Measurements from ENCODE around the gene CEP162. TPM values are rescaled to one million over a fixed set of nuclear protein-coding genes. Genes with fewer than 3 reads are reported as not detected.
"Not testable (repeated sequence)": the region's sequence is repeated elsewhere in the genome, so short reads cannot be mapped to it uniquely, and the experiment has no call there.

Gene CEP162
- total RNA-seq, 1 experiment from 2014 or later = 7.3 TPM

- no peaks in the 10 kb centered on the region for H3K4me1 ChIP-seq
- no TSS peak for BruUV-seq (replicated peaks)
- ChIA-PET CTCF (no interaction called here), POLR2A (no interaction called here)
- Mint-ChIP-seq H3K36me3 (ENCODE audit: insufficient read depth, unreplicated experiment) (no peaks in the 10 kb centered on the region), H3K4me3 (ENCODE audit: unreplicated experiment) (no peak overlapping the region), H3K27ac (ENCODE audit: unreplicated experiment) (no peak overlapping the region), H3K4me1 (ENCODE audit: low read depth, unreplicated experiment) (no peaks in the 10 kb centered on the region), H3K9me3 (ENCODE audit: unreplicated experiment) (no peaks in the 10 kb centered on the region), H3K27me3 (ENCODE audit: insufficient read depth, unreplicated experiment) (peaks cover 2% of the 10 kb centered on the region)
- DNase-seq = no peak
- intact Hi-C loops (cut with micrococcal nuclease; ENCODE audit: unreplicated experiment) = no loop called here
- H3K4me3 ChIP-seq (ENCODE audit: low read depth, low read length) = no peak overlapping the region
- no peaks in the 10 kb centered on the region; the same call in 1 of the 2 replicates for H3K9me3 ChIP-seq
- H3K27me3 ChIP-seq (replicated peaks; ENCODE audit: control insufficient read depth, insufficient read depth, low read length) = no peaks in the 10 kb centered on the region
- TF ChIP-seq, protein P1, sequence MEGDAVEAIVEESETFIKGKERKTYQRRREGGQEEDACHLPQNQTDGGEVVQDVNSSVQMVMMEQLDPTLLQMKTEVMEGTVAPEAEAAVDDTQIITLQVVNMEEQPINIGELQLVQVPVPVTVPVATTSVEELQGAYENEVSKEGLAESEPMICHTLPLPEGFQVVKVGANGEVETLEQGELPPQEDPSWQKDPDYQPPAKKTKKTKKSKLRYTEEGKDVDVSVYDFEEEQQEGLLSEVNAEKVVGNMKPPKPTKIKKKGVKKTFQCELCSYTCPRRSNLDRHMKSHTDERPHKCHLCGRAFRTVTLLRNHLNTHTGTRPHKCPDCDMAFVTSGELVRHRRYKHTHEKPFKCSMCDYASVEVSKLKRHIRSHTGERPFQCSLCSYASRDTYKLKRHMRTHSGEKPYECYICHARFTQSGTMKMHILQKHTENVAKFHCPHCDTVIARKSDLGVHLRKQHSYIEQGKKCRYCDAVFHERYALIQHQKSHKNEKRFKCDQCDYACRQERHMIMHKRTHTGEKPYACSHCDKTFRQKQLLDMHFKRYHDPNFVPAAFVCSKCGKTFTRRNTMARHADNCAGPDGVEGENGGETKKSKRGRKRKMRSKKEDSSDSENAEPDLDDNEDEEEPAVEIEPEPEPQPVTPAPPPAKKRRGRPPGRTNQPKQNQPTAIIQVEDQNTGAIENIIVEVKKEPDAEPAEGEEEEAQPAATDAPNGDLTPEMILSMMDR (IDR thresholded peaks at IDR 0.05; ENCODE audit: insufficient read depth in 1 of 2, low read depth in 1 of 2, low read length in 1 of 2, severe bottlenecking in 1 of 2, unreplicated experiment in 1 of 2) = no peak
- no peaks in the 10 kb centered on the region for H3K36me3 ChIP-seq (ENCODE audit: control insufficient read depth, insufficient read depth, low read length)
These were observed 119.9 kb downstream of the CEP162 start for GRCh38 chr6:84107495-84107894.

- H3K4me1 Mint-ChIP-seq (ENCODE audit: low read depth, unreplicated experiment); intact Hi-C loops (cut with micrococcal nuclease; ENCODE audit: unreplicated experiment); H3K27me3 ChIP-seq (replicated peaks; ENCODE audit: control insufficient read depth, insufficient read depth, low read length); H3K9me3 Mint-ChIP-seq (ENCODE audit: unreplicated experiment); H3K4me3 Mint-ChIP-seq (ENCODE audit: unreplicated experiment); DNase-seq; POLR2A ChIA-PET; BruUV-seq (replicated peaks); H3K36me3 ChIP-seq (ENCODE audit: control insufficient read depth, insufficient read depth, low read length); H3K36me3 Mint-ChIP-seq (ENCODE audit: insufficient read depth, unreplicated experiment); H3K27me3 Mint-ChIP-seq (ENCODE audit: insufficient read depth, unreplicated experiment); CTCF ChIA-PET; H3K27ac Mint-ChIP-seq (ENCODE audit: unreplicated experiment); H3K4me1 ChIP-seq; H3K4me3 ChIP-seq (ENCODE audit: low read depth, low read length); H3K9me3 ChIP-seq: not testable (repeated sequence)
These were observed 122.1 kb downstream of the CEP162 start for GRCh38 chr6:84105215-84105924.

- Histone ChIP-seq H3K36me3 (ENCODE audit: control insufficient read depth, insufficient read depth, low read length) (no peaks in the 10 kb centered on the region), H3K4me1 (no peaks in the 10 kb centered on the region), H3K4me3 (ENCODE audit: low read depth, low read length) (no peak overlapping the region), H3K9me3 (no peaks in the 10 kb centered on the region; the same call in 1 of the 2 replicates), H3K27me3 (replicated peaks; ENCODE audit: control insufficient read depth, insufficient read depth, low read length) (no peaks in the 10 kb centered on the region)
- POLR2A ChIA-PET = no interaction called here
- H3K4me1 Mint-ChIP-seq (ENCODE audit: low read depth, unreplicated experiment) = no peaks in the 10 kb centered on the region
- TF ChIP-seq, protein P1 (IDR thresholded peaks at IDR 0.05; ENCODE audit: insufficient read depth in 1 of 2, low read depth in 1 of 2, low read length in 1 of 2, severe bottlenecking in 1 of 2, unreplicated experiment in 1 of 2) = no peak
- BruUV-seq (replicated peaks) = no TSS peak
- no peak overlapping the region for H3K4me3 Mint-ChIP-seq (ENCODE audit: unreplicated experiment)
- no peak overlapping the region for H3K27ac Mint-ChIP-seq (ENCODE audit: unreplicated experiment)
- H3K9me3 Mint-ChIP-seq (ENCODE audit: unreplicated experiment) = no peaks in the 10 kb centered on the region
- no peak for DNase-seq
- intact Hi-C loops (cut with micrococcal nuclease; ENCODE audit: unreplicated experiment) = no loop called here
- CTCF ChIA-PET = no interaction called here
- H3K27me3 Mint-ChIP-seq (ENCODE audit: insufficient read depth, unreplicated experiment) = no peaks in the 10 kb centered on the region
- H3K36me3 Mint-ChIP-seq (ENCODE audit: insufficient read depth, unreplicated experiment) = no peaks in the 10 kb centered on the region
These were observed 124.4 kb downstream of the CEP162 start for GRCh38 chr6:84103029-84103428.

Measured in Caco-2 (cell line).